K562 (cell line): Measurements from ENCODE around the gene SH3BP4.

Source experiments
- BCLAF1 ChIP-seq, 2 experiments: fragments of 450-650 bp in 1 of 2; IDR thresholded peaks; 2 replicates each; pipeline ENCODE4 v1.6.1; 2011 to 2017; ENCODE audit warnings: low read depth in 2 of 2, antibody characterized with exemption in 1 of 2, borderline replicate concordance in 1 of 2, low read length in 1 of 2, mild to moderate bottlenecking in 1 of 2, mixed read lengths in 1 of 2; ENCODE audit not compliant: control insufficient read depth in 1 of 2
- FOXO4 ChIP-seq: fragments of 450-650 bp; formaldehyde crosslinking; IDR thresholded peaks from 2 replicates; pipeline ENCODE4 v1.4.0; 2020; ENCODE audit warnings: mild to moderate bottlenecking, moderate library complexity
- FOXP1 ChIP-seq: sonication (generic); formaldehyde crosslinking; IDR thresholded peaks from 2 replicates; pipeline ENCODE4 v1.8.0; 2022; ENCODE audit warnings: mild to moderate bottlenecking, missing genetic modification reagents
- MAX ChIP-seq: sonication (generic); formaldehyde crosslinking; IDR thresholded peaks from 2 replicates; pipeline ENCODE4 v1.9.0; 2022; ENCODE audit warnings: mild to moderate bottlenecking, missing genetic modification reagents
- NRF1 ChIP-seq, 2 experiments: fragments of 450-650 bp; IDR thresholded peaks in 1 of 2; conservative IDR thresholded peaks in 1 of 2; 2 replicates each; pipeline ENCODE4 v1.6.1; 2014; ENCODE audit warnings: mild to moderate bottlenecking in 2 of 2
- PHF20 ChIP-seq: fragments of 450-650 bp; IDR thresholded peaks from 2 replicates; pipeline ENCODE4 v1.6.1; 2018; ENCODE audit not compliant: partially characterized antibody
- POLR2AphosphoS5 ChIP-seq: IDR thresholded peaks from 2 replicates; pipeline ENCODE4 v1.6.1; 2011; ENCODE audit warnings: mild to moderate bottlenecking, low read depth, low read length, moderate library complexity; ENCODE audit not compliant: control insufficient read depth, insufficient read depth
- RBM17 ChIP-seq: fragments of 200-400 bp; formaldehyde crosslinking; IDR thresholded peaks from 2 replicates; pipeline ENCODE4 v1.6.1; 2017; ENCODE audit warnings: low read depth, mild to moderate bottlenecking, low read length, borderline replicate concordance
- RFX1 ChIP-seq: fragments of 450-650 bp; IDR thresholded peaks from 2 replicates; pipeline ENCODE4 v1.6.1; 2016; ENCODE audit warnings: mild to moderate bottlenecking, moderate library complexity
- TAF1 ChIP-seq: IDR thresholded peaks from 2 replicates; pipeline ENCODE4 v1.6.1; 2011; ENCODE audit warnings: mild to moderate bottlenecking, low read length, moderate library complexity; ENCODE audit not compliant: insufficient read depth, control insufficient read depth, severe bottlenecking; ENCODE audit errors: extremely low read depth
- TOE1 ChIP-seq, 2 experiments: fragments of 450-650 bp in 1 of 2; sonication (generic) in 1 of 2; formaldehyde crosslinking in 1 of 2; IDR thresholded peaks; 2 replicates each; pipeline versions ENCODE4 v1.7.1 to v1.8.0; 2016 to 2022; ENCODE audit warnings: borderline replicate concordance in 2 of 2, mild to moderate bottlenecking in 2 of 2, antibody characterized with exemption in 1 of 2, inconsistent platforms in 1 of 2, low read depth in 1 of 2, missing genetic modification reagents in 1 of 2, moderate library complexity in 1 of 2
- TF ChIP-seq, protein P1 (sequence below): fragments of 250-450 bp; sonication (Bioruptor Pico); IDR thresholded peaks from 2 replicates; pipeline ENCODE4 v1.5.1; 2021; ENCODE audit warnings: mild to moderate bottlenecking
- TF ChIP-seq, protein P2 (sequence below): fragments of 250-450 bp; sonication (Bioruptor Pico); IDR thresholded peaks from 2 replicates; pipeline ENCODE4 v1.5.0; 2021; ENCODE audit warnings: mild to moderate bottlenecking, moderate library complexity
- TF ChIP-seq, protein P3 (sequence below), 3 experiments: IDR thresholded peaks in 2 of 3; conservative IDR thresholded peaks in 1 of 3; 2 replicates each; pipeline ENCODE4 v1.5.1; 2011 to 2012; ENCODE audit warnings: low read length in 3 of 3, mild to moderate bottlenecking in 3 of 3, control low read depth in 2 of 3, improper control_type of control experiment in 1 of 3, inconsistent platforms in 1 of 3, low read depth in 1 of 3, mixed read lengths in 1 of 3, moderate library complexity in 1 of 3; ENCODE audit not compliant: insufficient read depth in 2 of 3

DNA sequence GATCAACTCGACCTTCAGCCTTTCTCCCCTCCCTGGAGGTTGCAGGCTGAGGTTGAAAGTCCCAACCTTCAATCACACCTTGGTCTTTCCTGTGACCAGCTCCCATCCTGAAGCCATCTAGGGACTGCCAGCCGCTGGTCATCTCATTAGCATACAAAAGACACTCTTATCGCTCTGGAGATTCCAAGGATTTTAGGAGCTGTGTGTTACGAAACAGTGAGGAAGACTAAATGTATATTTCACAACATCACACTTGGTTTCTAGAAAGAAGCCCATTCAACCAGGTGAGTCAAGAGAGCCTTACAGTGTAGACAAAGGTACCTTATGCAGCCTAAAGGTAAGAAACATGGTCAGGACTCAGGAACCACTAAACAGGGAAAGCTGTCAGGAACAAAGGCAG lies 126.4 kb downstream of the SH3BP4 start:
- no peak for TF ChIP-seq FOXP1
- TF ChIP-seq, protein P1, sequence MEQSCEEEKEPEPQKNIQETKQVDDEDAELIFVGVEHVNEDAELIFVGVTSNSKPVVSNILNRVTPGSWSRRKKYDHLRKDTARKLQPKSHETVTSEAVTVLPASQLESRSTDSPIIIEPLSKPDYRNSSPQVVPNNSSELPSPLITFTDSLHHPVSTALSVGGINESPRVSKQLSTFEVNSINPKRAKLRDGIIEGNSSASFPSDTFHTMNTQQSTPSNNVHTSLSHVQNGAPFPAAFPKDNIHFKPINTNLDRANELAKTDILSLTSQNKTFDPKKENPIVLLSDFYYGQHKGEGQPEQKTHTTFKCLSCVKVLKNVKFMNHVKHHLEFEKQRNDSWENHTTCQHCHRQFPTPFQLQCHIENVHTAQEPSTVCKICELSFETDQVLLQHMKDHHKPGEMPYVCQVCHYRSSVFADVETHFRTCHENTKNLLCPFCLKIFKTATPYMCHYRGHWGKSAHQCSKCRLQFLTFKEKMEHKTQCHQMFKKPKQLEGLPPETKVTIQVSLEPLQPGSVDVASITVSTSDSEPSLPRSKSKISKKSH (CRISPR knock-in tag) = no peak
- TF ChIP-seq POLR2AphosphoS5 = no peak
- no peak for TF ChIP-seq RFX1
- no peak for TF ChIP-seq MAX (CRISPR knock-in tag)
- no peak for TF ChIP-seq PHF20
- TF ChIP-seq, protein P2, sequence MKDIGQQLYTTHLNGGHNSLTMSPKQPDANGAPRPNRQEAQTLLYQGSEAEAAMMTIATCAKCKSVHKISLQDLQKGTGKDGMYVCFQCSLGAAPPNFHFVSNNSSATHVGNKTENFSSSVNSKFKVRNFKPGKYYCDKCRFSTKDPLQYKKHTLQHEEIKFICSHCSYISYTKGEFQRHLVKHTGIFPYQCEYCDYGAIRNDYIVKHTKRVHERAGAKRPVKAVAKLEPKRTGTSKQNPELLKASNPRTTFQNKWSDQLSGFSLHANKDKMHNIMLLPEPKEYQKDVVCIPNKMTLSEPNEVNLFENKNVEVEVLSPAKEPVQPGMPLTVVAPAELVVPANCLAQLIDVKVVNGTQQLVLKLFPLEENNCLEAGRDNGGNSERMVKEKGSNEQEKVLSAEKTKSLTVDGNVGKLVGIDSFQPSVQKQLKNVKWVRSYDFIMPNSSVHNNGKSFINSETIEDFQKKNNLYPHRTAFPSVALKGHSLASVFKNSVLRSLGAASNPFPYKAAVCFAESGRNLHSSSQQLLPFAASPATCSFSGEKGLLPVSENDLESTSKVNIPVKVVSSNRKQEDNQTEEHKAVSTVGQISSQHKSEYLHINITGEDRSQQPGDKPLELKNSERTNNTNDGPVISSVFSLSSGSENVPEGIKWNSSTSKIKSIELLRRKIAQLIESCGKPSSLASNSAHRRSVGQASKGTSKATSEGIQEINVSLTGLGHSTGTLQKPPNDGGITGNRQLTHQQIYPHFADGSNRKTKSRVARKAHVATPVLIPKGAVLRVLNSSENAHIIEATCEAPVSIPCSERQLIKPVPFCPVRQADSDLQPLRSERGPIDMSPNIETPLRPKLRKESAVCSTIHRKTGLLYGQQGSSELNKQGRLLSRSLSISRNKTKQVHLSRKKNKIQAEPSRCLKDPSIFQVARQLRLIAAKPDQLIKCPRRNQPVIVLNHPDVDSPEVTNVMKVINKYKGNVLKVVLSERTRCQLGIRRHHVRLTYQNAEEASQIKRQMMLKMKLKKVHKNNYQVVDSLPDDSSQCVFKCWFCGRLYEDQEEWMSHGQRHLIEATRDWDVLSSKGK = no peak
- TF ChIP-seq, protein P3, sequence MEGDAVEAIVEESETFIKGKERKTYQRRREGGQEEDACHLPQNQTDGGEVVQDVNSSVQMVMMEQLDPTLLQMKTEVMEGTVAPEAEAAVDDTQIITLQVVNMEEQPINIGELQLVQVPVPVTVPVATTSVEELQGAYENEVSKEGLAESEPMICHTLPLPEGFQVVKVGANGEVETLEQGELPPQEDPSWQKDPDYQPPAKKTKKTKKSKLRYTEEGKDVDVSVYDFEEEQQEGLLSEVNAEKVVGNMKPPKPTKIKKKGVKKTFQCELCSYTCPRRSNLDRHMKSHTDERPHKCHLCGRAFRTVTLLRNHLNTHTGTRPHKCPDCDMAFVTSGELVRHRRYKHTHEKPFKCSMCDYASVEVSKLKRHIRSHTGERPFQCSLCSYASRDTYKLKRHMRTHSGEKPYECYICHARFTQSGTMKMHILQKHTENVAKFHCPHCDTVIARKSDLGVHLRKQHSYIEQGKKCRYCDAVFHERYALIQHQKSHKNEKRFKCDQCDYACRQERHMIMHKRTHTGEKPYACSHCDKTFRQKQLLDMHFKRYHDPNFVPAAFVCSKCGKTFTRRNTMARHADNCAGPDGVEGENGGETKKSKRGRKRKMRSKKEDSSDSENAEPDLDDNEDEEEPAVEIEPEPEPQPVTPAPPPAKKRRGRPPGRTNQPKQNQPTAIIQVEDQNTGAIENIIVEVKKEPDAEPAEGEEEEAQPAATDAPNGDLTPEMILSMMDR (IDR thresholded peaks at IDR 0.05 in 2 of 3, conservative IDR thresholded peaks at IDR 0.05 in 1 of 3; ENCODE audit: insufficient read depth in 2 of 3, low read depth in 1 of 3, low read length in 3 of 3) = no peak
- TF ChIP-seq BCLAF1 (IDR thresholded peaks at IDR 0.05; ENCODE audit: borderline replicate concordance in 1 of 2, control insufficient read depth in 1 of 2, low read depth in 2 of 2, low read length in 1 of 2) = no peak
- no peak for TF ChIP-seq TAF1
- TF ChIP-seq FOXO4 (CRISPR knock-in tag) = no peak
- no peak for TF ChIP-seq TOE1 (IDR thresholded peaks at IDR 0.05; ENCODE audit: borderline replicate concordance)
- TF ChIP-seq TOE1 (CRISPR knock-in tag; IDR thresholded peaks at IDR 0.05; ENCODE audit: borderline replicate concordance, low read depth) = no peak
- no peak for TF ChIP-seq NRF1 (conservative IDR thresholded peaks at IDR 0.05 in 1 of 2, IDR thresholded peaks at IDR 0.05 in 1 of 2)
- TF ChIP-seq RBM17 = no peak
